Measurements from ENCODE around the gene ZNRF3.
"Not testable (repeated sequence)": the region's sequence is repeated elsewhere in the genome, so short reads cannot be mapped to it uniquely, and the experiment has no call there.

The ZNRF3 gene

DNA sequence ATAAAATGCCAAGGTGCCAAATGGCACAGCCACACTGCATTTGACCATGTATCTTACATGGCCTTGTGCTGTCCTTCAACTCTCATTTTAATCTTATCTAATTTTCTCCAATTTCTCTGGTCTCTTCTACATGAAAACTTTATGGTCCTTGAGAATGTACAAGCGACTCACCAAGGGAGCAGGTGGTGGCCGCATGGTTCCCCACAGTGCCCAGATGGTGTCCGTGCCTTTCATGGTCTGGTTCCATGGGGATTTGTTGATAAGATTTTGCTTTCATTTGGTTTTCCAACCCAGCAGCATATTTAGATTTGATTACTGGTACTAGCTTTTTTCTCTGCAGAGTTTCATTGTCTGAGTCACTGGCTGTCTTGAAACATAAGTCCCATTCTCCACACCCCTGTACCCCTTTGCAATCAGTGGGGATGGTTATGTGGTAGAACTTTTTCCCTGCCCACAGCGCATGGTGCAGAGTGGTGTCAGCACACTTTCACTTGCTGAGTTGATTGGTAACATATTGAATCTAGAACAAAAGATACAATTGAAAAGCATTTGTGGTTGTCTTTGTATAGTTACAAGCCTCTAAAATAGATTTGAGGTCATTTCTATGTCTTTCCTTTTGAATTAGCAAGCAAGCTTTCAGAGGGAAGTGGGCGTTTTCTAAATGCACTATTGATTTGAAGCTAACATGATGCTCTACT is 24.1 kb downstream of the ZNRF3 start:
- no peak for DNase-seq (ENCODE audit: low read depth)

- not testable (repeated sequence) for DNase-seq (ENCODE audit: low read depth)
Measured at GRCh38 chr22:28908810-28909209, 25.4 kb downstream of the ZNRF3 start.

DNA sequence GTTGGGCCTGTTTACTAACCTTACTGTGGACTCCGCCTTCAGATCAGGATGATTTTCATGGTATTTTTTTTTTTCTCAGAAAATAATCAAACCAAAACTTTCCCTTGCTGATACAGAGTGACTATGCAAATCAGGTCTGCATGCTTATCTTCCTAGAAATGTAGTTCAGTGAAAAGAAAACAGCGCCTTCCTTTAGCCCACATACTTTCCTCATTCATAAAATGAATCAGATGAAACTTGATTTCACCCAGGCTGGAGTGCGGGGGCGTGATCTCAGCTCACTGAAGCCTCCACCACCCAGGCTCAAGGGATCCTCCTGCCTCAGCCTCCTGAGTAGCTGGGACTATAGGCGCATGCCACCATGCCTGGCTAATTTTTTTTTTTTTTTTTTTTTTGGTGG is 26.0 kb downstream of the ZNRF3 start:
- DNase-seq (ENCODE audit: low read depth): no peak

DNA sequence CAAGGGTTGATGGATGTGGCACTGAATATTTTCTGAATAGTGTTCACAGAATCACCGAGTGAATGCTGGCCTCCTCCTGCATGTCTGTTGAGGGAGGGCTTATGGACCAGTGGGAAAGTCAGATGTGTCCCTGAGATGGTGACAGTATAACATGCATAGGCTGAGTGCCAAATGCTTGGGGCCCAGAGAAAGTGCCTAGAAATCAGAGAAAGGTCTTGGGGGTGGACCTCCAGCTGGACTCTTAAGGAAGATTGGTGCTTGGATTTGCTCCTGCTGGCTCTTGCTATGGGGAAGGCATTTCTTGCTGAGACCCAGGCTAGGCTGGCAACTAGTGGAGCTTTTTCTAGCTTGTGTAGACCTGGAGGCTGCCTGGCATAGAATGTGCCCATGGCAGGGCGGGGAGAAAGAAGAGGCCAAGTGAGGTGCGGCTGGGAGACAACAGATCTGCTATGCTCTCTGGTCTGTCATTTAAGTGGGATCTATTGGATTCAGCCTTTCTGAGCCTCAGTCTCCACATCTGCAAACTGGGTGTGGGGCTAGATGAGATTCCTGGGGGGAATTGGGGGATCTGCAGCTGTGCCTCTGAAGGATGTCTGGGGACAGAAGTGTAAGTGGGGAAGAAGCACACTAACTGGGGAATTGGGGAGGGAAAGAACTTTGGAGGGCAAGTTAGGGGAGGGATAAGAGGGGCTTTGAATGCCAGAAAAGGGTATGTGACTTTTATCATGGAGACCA is 27.4 kb downstream of the ZNRF3 start:
- DNase-seq (ENCODE audit: low read depth): no peak

GRCh38 chr22:28911304-28911690 is 27.9 kb downstream of the ZNRF3 start:
- DNase-seq (ENCODE audit: low read depth): no peak

DNA sequence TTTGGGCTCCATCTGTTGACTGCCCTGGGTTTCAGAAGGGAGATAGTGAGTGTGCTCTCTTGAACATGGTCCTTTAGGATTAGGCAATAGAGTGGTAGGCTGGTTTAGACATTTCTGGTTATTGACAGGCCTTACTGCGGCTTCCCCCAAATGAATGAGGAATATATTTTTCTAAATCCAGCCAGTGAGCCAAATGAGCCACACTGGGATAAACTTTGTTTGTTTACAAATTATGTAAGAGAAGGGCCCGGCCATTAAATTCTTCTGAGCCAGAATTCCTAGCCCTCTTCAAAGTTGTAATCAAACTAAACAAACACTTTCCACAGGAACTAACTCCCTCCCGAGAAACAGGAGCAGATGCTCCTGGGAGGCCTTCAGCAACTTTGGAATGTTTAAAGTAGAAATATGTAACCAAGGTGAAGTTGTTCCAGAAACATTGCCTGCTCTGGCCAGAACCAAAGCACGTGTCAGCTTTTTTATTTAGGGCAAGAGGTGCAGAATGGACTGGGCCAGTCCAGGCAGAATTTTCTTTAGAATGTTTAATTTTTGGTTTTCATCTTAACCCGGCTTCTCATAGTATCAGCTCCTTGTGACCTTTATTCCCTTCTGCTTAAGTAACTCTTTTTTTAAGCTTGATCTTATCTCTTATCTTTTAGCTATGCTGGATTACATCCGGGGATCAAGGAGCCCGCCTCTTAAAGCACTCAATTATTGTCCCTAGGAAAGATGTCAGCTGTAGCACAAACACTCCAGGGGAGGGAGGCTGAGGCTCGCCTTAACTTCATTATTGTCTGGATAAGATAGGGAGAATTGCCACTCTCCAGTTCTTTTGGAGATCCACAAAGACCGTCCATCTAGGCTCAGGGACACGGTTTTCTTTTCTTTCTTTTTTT is 28.7 kb downstream of the ZNRF3 start:
- no peak for DNase-seq (ENCODE audit: low read depth)

DNA sequence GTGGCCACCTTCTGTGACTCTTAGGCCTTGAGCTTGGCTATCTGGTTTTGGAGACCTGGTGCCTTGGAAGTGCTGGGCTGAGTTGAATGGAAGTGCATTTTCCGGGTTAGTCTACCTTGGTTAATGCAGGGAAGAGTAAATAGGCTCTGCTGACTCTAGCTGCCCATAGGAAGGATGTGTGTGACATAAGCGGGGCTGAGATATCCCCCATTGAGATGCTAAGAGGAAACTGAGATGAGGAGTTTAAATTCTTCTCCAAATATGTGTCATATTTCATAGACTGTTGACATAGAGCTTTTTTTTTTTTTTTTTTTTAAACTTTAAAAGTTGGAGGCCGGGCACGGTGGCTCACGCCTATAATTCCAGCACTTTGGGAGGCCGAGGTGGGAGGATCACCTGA is 30.8 kb downstream of the ZNRF3 start:
- no peak for DNase-seq (ENCODE audit: low read depth)

GRCh38 chr22:28915969-28916368 is 32.6 kb downstream of the ZNRF3 start:
- DNase-seq (ENCODE audit: low read depth): no peak

DNA sequence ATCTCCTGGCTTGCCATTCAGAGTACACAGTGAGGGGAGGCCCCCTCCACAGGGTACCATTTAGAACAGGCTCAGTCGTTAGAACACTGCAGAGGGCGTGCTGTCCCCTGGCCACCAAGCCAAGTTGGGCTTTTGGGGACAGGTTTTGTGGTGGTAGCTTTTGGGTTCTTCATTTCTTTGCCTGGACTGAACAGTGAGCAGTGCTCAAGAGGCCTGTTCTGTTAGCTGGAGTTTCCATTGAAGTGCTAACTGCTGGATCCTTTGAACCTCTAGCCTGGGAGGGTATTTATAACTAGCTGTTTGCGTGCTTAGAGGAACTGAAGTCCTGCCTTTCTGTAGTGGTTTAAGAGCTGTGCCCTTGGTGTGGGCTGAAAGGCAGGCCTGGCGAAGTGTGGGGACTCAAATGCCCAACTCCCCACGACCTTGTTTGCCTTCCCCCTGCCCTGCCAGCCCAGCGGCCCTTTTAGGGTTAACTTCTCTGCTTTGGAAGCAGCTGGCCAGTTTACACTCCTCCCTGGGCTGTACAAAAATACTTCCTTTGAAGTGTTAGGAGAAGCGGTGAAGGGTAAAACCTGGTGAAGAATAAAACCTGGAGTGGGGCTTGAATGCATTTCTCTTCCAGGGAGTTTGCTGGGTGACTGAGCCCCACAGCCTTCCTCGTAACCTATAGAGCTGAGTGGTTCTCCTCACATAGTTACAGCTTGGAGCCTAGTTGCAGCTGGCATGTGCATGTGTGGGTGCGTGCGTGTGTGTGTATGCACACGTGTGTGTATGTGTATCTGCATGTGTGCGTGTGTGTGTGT is 34.6 kb downstream of the ZNRF3 start:
- no peak for DNase-seq (ENCODE audit: low read depth)

DNA sequence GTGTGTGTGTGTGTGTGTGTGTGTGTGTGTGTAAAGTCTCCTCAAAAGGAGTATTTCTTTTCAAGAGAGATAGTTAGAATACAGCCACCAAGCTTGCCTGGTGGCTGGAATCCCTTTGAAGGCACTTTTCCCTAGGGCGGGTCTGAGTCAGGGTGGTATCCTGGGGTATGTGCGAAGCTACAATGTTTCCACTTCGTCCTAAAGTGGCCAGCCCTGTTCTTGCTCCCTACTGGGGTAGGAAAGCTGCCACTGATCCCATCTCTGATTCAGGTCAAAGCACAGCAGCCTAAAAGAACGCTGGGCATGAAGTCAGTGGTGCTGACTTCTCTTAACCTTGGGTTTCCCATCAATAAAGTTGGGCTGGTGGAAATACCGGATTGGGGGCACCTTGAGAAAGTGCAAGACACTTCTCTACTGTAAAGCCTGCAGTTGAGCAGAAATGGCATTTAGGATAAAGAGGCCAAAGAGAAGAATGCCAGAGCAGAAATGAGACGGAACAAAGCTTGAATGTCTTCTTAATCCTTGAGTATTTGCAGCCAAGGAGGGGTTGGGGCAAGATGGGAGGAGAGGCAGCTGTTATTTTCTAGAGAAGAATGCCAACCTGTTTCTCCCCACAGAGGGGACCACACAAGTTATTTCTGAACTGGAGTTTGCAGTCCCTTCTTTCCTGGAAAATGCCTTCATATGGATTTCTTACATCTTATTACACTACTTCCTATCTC is 35.3 kb downstream of the ZNRF3 start:
- no peak for DNase-seq (ENCODE audit: low read depth)

GRCh38 chr22:28920757-28921584 is 37.6 kb downstream of the ZNRF3 start:
- DNase-seq (ENCODE audit: low read depth): no peak

DNA sequence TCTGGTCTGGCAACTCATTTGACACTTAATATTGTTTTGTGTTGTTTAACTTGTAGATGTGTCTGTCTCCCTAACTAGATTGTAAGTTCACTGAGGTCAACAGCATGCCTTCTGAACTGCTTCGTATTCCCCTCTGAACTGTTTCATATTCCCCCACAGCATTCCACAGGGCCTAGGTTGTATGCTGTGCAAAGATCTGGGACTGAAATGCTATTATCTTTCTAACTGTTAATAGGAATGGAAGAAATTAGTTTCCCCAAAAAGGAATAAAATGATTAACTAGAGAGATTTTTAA is 38.2 kb downstream of the ZNRF3 start:
- DNase-seq (ENCODE audit: low read depth): no peak

DNA sequence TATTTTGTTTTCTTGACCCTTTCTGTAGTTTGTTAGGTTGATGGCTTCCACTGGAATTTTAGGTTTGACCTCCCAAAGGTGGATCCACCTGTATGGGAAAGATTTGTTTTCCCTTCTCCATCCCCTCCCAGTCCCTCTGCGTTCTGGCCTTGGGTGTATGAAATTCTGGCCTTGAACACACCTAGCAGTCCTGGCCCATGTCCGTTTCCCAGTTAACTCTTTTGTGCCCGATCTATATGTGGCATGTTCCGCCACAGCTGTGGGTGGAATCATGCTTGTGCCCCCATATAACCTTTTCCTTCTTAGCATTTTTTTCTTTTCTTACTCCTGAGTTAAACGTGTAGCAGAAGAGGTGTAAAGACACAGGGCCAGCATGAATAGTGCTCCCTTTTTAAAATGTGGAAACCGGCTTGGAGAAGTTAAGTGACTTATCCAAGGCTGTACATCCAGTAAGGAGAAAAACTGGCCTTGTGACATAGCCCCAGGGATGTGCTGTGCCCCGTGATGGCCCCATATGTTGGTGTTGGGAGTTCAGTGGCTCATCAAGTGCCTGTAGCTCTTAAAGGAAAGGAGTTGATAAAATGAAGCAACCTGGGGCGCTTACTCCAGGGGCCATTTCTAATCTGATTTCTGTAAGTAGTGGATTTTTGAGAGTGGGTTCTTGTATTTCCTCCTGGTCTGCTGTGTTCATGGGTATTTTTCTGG is 39.3 kb downstream of the ZNRF3 start:
- no peak for DNase-seq (ENCODE audit: low read depth)

DNA sequence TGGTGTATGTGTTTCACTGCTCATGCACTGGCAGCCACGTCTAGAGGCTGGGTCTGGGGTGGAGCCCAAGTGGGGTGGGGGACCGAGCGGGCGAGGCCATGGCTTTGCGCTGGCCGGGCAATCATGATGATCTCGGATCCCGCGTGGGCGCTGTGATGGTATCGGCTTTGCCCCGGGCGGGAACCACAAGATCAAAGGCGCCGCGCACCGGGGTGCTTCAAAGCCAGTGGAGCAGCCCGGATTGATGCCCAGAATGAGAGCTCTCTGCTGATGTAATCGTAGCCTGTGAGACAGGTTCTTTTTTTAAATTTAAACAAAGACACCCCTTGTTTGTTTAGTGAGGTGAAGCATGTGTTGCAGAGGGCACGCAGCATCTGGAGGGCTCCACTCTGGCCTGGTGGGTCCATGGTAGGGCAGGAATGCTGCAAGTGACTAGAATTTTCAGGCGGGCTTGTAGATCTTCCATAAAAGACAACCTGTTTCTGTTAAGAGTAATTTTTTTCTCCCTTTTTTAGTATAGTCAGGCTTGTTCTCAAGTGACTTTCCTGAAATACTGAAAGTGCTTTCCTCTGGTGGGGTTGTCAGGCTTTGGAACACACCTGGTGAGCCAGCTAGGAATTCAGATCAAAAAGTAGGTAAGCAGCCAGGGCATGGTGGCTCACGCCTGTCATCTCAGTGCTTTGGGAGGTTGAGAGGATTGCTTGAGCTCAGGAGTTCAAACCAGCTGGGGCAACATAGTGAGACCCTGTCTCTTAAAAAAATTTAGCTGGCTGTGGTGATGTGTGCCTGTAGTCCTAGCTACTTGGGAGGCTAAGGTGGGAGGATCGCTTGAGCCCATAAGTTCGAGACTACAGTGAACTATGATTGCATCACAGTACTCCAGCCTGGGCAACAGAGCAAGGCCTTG is 40.7 kb downstream of the ZNRF3 start:
- no peak for DNase-seq (ENCODE audit: low read depth)

- DNase-seq (ENCODE audit: low read depth): no peak
Measured at GRCh38 chr22:28925916-28926315, 42.5 kb downstream of the ZNRF3 start.

- no peak for DNase-seq (ENCODE audit: low read depth)
Measured at GRCh38 chr22:28927630-28928029, 44.3 kb downstream of the ZNRF3 start.

GRCh38 chr22:28929197-28929596 is 45.8 kb downstream of the ZNRF3 start:
- DNase-seq (ENCODE audit: low read depth): no peak

- no peak for DNase-seq (ENCODE audit: low read depth)
Measured at GRCh38 chr22:28930357-28931007, 47.1 kb downstream of the ZNRF3 start.
